Peyer's patch (tissue), 4 donors: ENCODE measurements around the gene CFAP58. TPM values are rescaled to one million over a fixed set of nuclear protein-coding genes. Genes with fewer than 3 reads are reported as not detected.

Experiments
- DNase-seq, 3 donors: peaks; one replicate each; pipeline ENCODE4 v3.0.0-alpha.2; 2017 to 2019
- H3K27ac ChIP-seq, 4 donors: fragments of 200-600 bp; sonication (generic); one replicate each; pipeline ENCODE4 v1.5.1; 2016 to 2019
- H3K27me3 ChIP-seq, 2 donors: fragments of 200-600 bp; sonication (generic); one replicate each; pipeline ENCODE4 v1.5.1; 2019
- H3K36me3 ChIP-seq, 3 donors: fragments of 200-600 bp; sonication (generic); one replicate each; pipeline ENCODE4 v1.5.1; 2016 to 2019
- H3K4me1 ChIP-seq, 4 donors: fragments of 200-600 bp; sonication (generic); one replicate each; pipeline ENCODE4 v1.5.1; 2016 to 2019
- H3K4me3 ChIP-seq, 4 donors: fragments of 200-600 bp; sonication (generic); 1 replicate in 3 of 4; 2 replicates in 1 of 4; pipeline ENCODE4 v1.5.1; 2016 to 2019; ENCODE audit warnings: mild to moderate bottlenecking in 1 of 4
- H3K9me3 ChIP-seq, 4 donors: fragments of 200-600 bp; sonication (generic); one replicate each; pipeline ENCODE4 v1.5.1; 2016 to 2019; ENCODE audit warnings: mild to moderate bottlenecking in 1 of 4
- CTCF ChIP-seq, 6 experiments: fragments of 450-650 bp in 4 of 6; fragments of 200-600 bp in 2 of 6; sonication (generic) in 1 of 6; IDR thresholded peaks; one replicate each; pipeline ENCODE4 v1.5.1; 2017 to 2019; ENCODE audit warnings: antibody characterized with exemption in 6 of 6, mild to moderate bottlenecking in 3 of 6, moderate library complexity in 1 of 6
- POLR2A ChIP-seq, 2 donors: fragments of 450-650 bp; IDR thresholded peaks; one replicate each; pipeline ENCODE4 v1.5.1; 2017; ENCODE audit warnings: antibody characterized with exemption in 2 of 2, mild to moderate bottlenecking in 2 of 2, moderate library complexity in 2 of 2
- total RNA-seq, 4 donors: library from RNA; depleted of rRNA; stranded (reverse); fragments of >200 nt; gene quantifications; one replicate each; pipeline ENCODE4 v1.1.0, GENCODE V29; 2016

CFAP58 gene
- total RNA-seq, 4 donors from 2014 or later: 2.5 TPM; not detected in 3

- Histone ChIP-seq H3K27me3 (no peaks in the 10 kb centered on the region), H3K36me3 (no peaks in the 10 kb centered on the region), H3K27ac (no peak overlapping the region), H3K4me1 (no peaks in the 10 kb centered on the region), H3K9me3 (no peaks in the 10 kb centered on the region), H3K4me3 (no peak overlapping the region)
- TF ChIP-seq CTCF (IDR thresholded peaks at IDR 0.05) (no peak), POLR2A (IDR thresholded peaks at IDR 0.05) (no peak)
- no peak for DNase-seq
These were observed 119.5 kb downstream of the CFAP58 start for GRCh38 chr10:104472957-104473745.

- Histone ChIP-seq H3K4me3 (no peak overlapping the region), H3K9me3 (no peaks in the 10 kb centered on the region), H3K4me1 (no peaks in the 10 kb centered on the region), H3K36me3 (no peaks in the 10 kb centered on the region), H3K27me3 (no peaks in the 10 kb centered on the region), H3K27ac (no peak overlapping the region)
- no peak for DNase-seq
- TF ChIP-seq POLR2A (IDR thresholded peaks at IDR 0.05): no peak
- TF ChIP-seq CTCF (IDR thresholded peaks at IDR 0.05): no peak
These were observed 124.7 kb downstream of the CFAP58 start for GRCh38 chr10:104478380-104478779.

GRCh38 chr10:104479906-104480593, 126.4 kb downstream of the CFAP58 start:
- DNase-seq: no peak
- H3K9me3 ChIP-seq: no peaks in the 10 kb centered on the region
- no peak overlapping the region for H3K27ac ChIP-seq
- no peak for TF ChIP-seq POLR2A (IDR thresholded peaks at IDR 0.05)
- TF ChIP-seq CTCF (IDR thresholded peaks at IDR 0.05): no peak
- no peaks in the 10 kb centered on the region for H3K4me1 ChIP-seq
- no peak overlapping the region for H3K4me3 ChIP-seq
- H3K36me3 ChIP-seq: no peaks in the 10 kb centered on the region
- no peaks in the 10 kb centered on the region for H3K27me3 ChIP-seq

- no peaks in the 10 kb centered on the region for H3K9me3 ChIP-seq
- no peaks in the 10 kb centered on the region for H3K4me1 ChIP-seq
- TF ChIP-seq CTCF (IDR thresholded peaks at IDR 0.05) (no peak), POLR2A (IDR thresholded peaks at IDR 0.05) (no peak)
- no peak overlapping the region for H3K4me3 ChIP-seq
- H3K27me3 ChIP-seq: no peaks in the 10 kb centered on the region
- no peak overlapping the region for H3K27ac ChIP-seq
- no peaks in the 10 kb centered on the region for H3K36me3 ChIP-seq
- no peak for DNase-seq
These were observed 127.2 kb downstream of the CFAP58 start for GRCh38 chr10:104480797-104481196.

GRCh38 chr10:104483582-104483981, 129.9 kb downstream of the CFAP58 start:
- no peaks in the 10 kb centered on the region for H3K4me1 ChIP-seq
- TF ChIP-seq POLR2A (IDR thresholded peaks at IDR 0.05): no peak
- TF ChIP-seq CTCF (IDR thresholded peaks at IDR 0.05): no peak
- no peak overlapping the region for H3K27ac ChIP-seq
- H3K4me3 ChIP-seq: no peak overlapping the region
- H3K27me3 ChIP-seq: no peaks in the 10 kb centered on the region
- no peaks in the 10 kb centered on the region for H3K9me3 ChIP-seq
- DNase-seq: no peak
- no peaks in the 10 kb centered on the region for H3K36me3 ChIP-seq
